ENCODE measurements around the gene MAGEA11.
"Not testable (repeated sequence)": the region's sequence is repeated elsewhere in the genome, so short reads cannot be mapped to it uniquely, and the experiment has no call there.

Gene MAGEA11

DNA sequence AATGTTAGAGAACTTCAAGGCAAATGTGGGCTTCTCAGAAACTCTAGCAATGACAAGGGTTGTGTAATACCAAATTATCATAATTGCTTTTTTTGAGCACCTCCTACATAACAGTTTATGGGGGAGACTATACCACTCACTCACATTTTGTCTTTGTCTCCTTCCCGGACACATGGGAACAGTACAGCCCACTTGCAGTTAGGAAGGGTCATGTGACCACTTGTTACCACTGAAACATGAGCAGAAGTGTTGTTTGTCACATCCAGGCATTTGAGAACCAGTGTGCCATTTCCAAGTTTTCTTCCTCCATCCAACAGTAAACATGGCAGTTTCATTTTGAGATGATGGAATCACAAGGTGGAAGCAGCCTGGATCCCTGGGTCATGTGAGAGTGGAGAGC, 6.9 kb downstream of the MAGEA11 start:
- no peak for DNase-seq

DNA sequence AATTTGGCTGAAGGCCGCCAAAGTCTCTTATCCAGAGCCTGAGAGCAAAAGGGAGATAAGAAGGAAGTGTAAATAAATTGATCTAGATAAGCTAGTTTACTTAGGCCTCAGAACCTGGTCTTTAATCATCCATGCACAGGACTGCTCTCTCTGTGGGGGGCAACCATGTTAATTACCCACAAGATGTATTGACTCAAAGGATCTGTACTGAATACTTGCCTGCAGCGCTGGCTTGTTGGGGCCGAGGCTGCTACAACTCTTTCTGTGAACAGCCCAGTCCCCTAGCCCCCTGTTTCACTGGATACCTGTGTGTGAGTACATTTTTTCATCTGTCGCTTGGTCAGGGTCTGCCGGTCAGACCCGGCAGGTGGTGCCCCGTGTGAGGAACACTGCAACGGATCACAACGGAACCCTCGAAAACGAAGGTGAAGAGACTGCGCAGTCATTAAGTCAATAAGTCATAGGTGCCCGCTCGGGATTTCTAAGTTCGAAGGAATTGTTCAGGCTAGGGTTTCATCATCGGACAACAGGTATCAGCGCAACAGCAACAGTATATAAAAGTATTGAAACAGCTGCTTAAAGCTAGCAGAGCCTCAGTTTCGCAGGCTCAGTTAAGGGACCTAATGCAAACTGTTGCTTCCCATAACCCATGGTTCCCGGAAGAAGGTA, 8.3 kb downstream of the MAGEA11 start:
- no peak for DNase-seq

DNA sequence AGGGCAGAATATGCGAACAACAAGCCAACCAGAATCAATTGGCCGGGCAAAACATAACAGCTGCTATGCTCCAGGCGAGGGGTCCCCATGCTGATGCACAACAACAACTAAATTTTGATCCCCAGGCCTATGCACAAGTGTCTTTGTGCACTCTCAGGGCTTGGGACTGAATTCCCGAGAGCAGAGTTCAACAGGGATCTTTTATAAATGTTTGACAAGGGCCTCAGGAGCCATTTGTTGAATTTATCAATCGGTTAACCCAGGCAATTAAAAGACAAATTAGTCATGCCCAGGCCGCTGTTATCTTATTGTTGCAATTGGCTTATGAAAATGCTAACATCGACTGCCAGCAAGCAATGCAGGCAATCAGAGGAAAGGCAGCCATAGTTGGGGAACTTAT, 9.4 kb downstream of the MAGEA11 start:
- DNase-seq, result not testable (repeated sequence)

DNA sequence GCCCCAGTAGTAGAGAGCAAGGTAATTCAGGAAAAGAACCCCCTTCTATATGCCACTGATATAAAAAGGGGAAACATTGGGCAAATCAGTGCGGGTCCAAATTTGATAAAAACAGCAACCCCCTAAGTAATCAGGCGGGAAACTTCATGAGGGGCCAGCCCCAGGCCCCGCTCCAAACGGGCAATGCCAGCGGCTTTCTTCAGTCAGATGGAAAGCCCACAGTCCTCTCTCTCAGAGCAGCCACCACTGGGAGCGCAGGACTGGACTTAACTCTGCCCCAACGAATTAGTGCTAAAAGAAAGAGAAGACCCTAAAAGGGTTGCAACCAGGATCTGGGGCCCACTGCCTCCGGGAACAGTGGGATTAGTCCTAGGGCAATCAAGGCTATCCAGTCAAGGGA, 9.9 kb downstream of the MAGEA11 start:
- no peak for DNase-seq

DNA sequence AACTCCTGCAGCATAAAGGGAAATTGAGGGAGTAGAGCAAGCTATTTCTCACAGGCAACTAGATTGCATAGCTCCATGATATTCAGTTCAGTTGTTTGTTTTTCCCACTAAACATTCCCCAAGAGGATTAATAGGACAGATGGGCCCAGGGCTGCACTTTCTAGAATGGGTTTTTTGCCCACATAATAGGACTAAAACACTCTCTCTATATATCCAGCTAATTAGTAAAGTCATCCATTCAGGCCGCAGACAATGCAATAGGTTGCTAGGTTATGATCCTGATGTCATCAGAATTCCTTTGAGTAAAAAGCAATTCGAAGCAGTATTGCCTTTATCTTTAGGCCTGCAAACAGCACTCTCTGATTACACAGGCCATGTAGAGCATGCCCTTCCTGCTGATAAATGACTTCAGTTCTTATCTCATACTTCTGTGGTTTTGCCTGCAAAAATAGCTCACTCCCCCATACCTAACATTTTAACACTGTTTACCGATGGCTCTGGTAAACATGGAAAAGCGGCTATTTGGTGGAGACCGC, 11.8 kb downstream of the MAGEA11 start:
- not testable (repeated sequence) for DNase-seq

GRCh38 chrX:149727308-149727707, 15.4 kb downstream of the MAGEA11 start:
- DNase-seq, result not testable (repeated sequence)

DNA sequence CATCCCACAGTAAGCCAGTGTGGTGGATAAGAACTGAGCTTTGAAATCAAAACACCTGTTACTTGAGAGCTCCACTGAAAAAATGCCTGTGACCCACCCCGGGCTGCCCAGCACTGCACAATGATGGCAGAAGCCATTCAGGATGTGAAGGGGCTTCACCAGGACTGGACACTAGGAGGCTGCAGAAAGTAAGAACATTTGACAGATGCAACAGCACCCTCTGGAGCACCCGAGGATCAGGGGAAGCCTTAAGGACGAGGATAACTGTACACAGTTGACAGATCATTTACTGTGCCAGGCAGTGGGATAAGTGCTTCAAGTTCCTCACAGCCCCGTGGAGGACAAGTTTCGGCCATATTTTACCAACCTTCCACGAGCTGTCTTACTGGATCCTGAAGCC, 30.4 kb downstream of the MAGEA11 start:
- not testable (repeated sequence) for DNase-seq

DNA sequence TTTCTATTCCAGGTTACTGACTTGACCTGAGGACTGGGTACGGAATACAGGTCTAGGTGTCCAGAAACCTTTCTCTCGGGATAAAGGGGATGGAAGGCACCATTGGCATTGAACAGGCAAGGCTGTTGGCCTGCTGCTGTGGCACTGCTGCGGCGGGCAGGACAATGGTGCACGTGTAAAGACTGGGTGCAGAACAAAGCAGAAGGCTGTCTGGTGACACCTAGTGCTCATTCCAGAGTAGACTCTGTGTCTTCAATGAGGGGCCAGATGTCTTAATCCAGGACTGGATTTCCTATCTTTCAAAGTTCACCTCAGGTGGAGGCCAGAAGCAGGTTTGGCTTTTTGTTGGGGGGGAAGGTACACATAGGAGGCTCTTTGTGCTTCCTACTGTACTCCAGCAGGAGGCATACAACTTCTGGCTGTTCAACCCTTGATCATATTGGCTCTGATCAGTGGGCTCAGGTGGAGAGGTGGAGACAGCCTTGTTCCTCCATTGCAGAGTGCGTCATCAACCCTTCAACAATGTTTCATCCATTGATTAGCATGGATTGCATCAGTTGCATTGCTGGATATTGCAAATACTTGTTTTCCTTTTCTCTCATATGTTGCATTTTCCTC, 34.6 kb downstream of the MAGEA11 start:
- not testable (repeated sequence) for DNase-seq

DNA sequence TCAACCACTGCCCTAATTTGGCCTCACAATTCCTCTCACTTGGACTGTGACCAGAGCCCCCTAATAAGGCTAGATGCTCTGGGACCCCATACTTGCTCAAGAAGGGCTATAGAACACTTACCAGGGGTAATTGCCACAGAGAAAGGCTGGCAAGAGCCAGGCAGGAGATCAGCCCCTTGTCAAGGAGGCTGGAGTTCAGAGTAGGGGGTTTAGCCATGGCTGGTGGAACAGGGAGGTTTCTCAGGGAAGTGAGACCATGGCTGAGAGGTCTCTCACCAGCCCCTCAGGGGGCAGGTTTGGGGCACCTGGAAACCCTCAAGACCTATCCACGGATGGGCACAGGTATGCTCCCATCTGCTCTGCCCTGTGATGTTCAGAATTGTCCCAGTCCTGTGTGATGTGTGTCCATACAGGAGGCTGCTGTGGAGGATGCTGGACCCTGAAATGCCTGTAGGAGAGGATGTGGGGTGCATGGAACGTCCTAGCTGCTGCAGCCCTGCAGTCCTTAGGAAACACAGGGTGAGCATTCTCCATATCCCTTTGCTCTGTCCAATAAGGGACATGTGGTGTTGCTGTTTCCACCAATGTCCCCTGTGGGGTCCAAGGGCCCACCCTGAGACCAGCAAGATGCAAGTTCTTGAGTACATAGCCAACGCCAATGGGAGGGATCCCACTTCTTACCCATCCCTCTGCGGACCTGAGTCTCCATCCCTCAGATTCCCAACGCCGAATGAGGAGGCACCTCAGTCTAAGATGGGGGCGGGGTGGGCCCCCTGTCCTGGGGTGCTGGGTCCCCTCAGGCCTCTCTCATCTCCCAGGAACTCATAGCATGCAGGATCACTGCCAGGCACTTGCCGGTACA, 45.6 kb downstream of the MAGEA11 start:
- DNase-seq, result no peak

DNA sequence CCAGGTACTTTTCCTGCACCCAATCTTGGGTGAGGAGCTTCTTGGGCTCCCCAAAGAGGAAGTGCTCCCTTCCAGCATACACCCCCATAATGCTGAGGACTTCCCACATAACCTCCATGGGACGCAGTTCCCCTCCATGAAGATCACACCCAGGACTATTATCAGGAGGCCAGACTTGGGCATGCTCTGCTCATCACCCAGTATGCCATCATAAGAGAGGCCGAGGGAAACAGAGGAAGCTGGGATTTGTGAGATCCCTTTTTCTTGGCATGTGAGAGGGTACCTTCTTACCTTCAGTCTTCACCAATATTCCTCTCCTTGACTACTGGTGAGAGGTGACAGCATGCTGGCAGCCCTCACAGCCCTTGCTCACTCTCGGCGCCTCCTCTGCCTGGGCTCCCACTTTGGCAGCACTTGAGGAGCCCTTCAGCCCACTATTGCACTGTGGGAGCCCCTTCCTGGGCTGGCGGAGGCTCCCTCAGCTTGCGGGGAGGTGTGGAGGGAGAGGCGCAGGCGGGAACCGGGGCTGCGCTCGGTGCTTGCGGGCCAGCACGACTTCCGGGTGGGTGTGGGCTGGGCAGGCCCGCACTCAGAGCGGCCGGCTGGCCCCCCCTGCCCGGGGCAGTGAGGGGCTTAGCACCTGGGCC, 46.3 kb downstream of the MAGEA11 start:
- no peak for DNase-seq

GRCh38 chrX:149758715-149759078, 46.8 kb downstream of the MAGEA11 start:
- not testable (repeated sequence) for DNase-seq

- no peak for DNase-seq
These were observed 48.0 kb downstream of the MAGEA11 start for GRCh38 chrX:149759824-149760223.

DNA sequence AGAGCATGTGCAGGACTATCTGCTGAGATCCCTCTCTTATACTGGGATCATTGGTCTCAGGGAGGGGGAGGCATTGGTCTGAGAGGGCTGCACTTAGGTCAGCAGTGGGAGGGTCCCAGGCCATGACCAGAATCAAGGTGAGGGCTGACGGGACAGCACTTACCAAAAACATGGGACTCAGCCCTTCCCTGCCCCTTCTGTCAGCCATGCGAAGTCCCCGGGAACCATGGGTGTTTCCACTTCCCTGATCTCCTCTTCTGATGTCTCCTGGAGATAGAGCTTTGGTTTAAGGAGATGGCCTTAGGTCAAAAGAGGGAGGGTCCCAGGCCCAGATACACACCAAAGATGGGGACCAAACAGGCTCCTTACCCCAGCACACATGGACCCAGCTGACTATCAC, 49.1 kb downstream of the MAGEA11 start:
- DNase-seq, result no peak

- DNase-seq, result not testable (repeated sequence)
These were observed 50.2 kb downstream of the MAGEA11 start for GRCh38 chrX:149761858-149762674.

GRCh38 chrX:149762696-149763614, 51.1 kb downstream of the MAGEA11 start:
- no peak for DNase-seq

All from SHP77 (cell line).